Measurements from ENCODE around the gene MYZAP.
"Not testable (repeated sequence)": the region's sequence is repeated elsewhere in the genome, so short reads cannot be mapped to it uniquely, and the experiment has no call there.

Gene MYZAP

DNA sequence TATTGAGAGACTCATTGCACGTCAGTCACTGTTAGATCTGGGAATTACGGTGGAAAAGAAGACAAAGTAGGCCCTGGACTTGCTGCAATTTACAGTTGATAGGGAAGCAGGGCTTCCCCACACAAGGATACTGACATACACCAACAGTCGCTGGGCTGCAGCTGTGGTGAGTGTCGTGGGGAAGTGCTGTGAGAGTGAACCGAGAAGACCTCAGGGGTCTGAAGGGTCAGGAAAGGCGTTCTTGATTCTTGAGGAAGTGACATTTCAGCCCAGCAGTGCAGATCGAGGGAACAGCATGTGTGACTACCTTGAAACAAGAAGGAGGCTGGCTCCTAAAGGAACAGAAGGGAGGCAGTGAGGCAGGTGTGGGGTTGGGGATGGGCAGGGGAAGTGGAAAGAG, 22.5 kb downstream of the MYZAP start:
- DNase-seq (ENCODE audit: low spot score), result no peak
- TF ChIP-seq, protein P1, sequence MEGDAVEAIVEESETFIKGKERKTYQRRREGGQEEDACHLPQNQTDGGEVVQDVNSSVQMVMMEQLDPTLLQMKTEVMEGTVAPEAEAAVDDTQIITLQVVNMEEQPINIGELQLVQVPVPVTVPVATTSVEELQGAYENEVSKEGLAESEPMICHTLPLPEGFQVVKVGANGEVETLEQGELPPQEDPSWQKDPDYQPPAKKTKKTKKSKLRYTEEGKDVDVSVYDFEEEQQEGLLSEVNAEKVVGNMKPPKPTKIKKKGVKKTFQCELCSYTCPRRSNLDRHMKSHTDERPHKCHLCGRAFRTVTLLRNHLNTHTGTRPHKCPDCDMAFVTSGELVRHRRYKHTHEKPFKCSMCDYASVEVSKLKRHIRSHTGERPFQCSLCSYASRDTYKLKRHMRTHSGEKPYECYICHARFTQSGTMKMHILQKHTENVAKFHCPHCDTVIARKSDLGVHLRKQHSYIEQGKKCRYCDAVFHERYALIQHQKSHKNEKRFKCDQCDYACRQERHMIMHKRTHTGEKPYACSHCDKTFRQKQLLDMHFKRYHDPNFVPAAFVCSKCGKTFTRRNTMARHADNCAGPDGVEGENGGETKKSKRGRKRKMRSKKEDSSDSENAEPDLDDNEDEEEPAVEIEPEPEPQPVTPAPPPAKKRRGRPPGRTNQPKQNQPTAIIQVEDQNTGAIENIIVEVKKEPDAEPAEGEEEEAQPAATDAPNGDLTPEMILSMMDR (IDR thresholded peaks at IDR 0.05), result no peak
- H3K4me3 ChIP-seq, result no peak overlapping the region
- H3K27ac ChIP-seq, result no peak overlapping the region

DNA sequence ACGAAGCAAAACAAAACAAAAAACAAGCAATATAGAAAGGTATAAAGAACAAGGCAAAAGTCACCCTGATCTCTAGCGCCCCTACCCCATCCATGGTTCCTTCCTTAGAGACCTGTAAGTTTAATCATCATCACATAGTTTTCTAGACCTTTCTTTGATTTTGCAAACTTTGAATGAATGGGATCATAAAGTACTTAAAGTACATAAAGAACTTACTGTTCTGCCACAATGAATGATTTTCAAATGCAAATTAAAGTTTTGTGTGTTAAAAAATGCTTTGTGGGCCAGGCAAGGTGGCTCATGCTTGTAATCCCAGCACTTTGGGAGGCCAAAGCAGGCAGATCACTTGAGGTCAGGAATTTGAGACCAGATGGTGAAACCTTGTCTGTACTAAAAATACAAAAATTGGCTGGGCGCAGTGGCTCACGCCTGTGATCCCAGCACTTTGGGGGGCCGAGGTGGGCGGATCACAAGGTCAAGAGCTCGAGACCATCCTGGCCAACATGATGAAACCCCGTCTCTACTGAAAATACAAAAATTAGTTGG, 24.3 kb downstream of the MYZAP start:
- H3K4me3 ChIP-seq; DNase-seq (ENCODE audit: low spot score); H3K27ac ChIP-seq: not testable (repeated sequence)

GRCh38 chr15:57618325-57618724, 26.6 kb downstream of the MYZAP start:
- TF ChIP-seq, protein P1 (IDR thresholded peaks at IDR 0.05), result no peak
- Histone ChIP-seq H3K4me3 (no peak overlapping the region), H3K27ac (no peak overlapping the region)
- no peak for DNase-seq (ENCODE audit: low spot score)

GRCh38 chr15:57619746-57620145, 28.0 kb downstream of the MYZAP start:
- DNase-seq (ENCODE audit: low spot score), result no peak
- H3K27ac ChIP-seq, result no peak overlapping the region
- no peak overlapping the region for H3K4me3 ChIP-seq
- TF ChIP-seq, protein P1 (IDR thresholded peaks at IDR 0.05), result no peak

DNA sequence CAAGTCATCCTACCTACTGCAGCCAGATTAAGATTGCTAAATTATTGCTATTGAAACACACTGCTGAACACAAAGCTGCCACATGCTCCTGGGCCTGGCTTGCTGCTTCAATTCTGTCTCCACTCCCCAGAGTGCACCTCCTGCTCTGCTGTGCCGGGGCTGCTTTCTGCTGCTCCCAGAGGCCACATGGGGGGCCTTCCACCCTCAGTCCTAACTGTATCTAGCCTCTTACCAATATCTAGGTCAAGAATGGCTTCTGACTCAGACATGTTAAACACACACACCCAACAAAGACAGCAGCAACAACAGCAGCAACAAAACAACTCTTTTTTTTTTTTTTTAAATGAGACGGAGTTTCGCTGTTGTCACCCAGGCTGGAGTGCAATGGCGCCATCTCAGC, 33.0 kb downstream of the MYZAP start:
- Histone ChIP-seq H3K27ac (no peak overlapping the region), H3K4me3 (no peak overlapping the region)
- TF ChIP-seq, protein P1 (IDR thresholded peaks at IDR 0.05), result no peak
- no peak for DNase-seq (ENCODE audit: low spot score)

- DNase-seq (ENCODE audit: low spot score), result no peak
- Histone ChIP-seq H3K4me3 (no peak overlapping the region), H3K27ac (no peak overlapping the region)
- TF ChIP-seq, protein P1 (IDR thresholded peaks at IDR 0.05), result no peak
Measured at GRCh38 chr15:57625703-57626448, 34.2 kb downstream of the MYZAP start.

DNA sequence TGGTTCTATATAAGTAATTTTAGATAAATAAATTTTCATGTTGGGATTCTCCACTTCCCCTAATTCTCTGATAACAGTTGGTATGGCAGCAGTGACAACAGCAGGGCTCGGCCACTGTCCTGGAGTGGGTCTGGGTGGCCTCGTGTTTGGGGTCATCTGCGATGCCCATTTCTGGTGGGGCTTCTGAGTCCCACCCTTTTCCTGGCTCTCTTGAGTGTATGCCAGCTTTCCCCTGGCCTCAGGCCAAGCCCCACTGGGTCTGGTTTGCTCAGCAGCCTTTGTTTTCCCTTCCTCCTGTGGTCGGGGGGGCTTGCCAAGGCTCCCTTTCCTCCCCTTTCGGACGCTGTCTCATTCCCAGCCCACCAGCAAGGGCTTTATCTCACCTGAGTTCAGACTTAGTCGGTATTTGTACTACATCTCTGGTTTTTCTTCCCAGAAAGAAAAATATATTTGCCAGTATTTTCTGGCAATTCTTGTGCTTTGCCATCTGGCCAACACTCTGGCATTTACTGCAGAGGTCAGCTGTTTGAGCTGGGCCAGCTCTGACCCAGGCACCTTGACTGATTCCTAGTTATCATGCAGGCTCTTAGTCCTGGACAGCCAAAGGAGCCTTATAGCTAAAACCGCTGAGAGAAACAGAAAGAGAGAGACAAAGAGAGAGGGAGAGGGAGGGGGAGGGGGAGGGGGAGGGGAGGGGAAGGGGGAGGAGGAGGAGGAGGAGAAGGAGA, 35.2 kb downstream of the MYZAP start:
- TF ChIP-seq, protein P1 (IDR thresholded peaks at IDR 0.05), result no peak
- H3K27ac ChIP-seq, result no peak overlapping the region
- no peak overlapping the region for H3K4me3 ChIP-seq
- DNase-seq (ENCODE audit: low spot score), result no peak
